ENCODE results near the gene PFDN4. TPM values are rescaled to one million over a fixed set of nuclear protein-coding genes. Genes with fewer than 3 reads are reported as not detected.

PFDN4 gene
- total RNA-seq, 4 donors from 2014 or later, result 36.8 to 90.2 (median 64.8) TPM

DNA sequence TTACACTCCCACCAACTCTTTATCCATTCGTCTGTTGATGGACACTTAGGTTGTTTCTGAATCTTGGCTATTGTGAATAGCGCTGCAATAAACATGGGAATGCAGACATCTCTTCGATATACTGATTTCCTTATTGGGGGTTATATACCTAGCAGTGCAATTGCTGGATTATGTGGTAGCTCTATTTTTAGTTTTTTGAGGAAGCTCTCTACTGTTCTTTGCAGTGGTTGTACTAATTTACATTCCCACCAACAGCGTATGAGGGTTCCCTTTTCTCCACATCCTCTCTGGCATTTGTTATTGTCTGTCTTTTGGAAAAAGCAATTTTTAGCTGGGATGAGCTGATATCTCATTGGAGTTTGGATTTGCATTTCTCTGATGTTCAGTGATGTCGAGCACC is 4.6 kb upstream of the PFDN4 start:
- TF ChIP-seq, protein P1, sequence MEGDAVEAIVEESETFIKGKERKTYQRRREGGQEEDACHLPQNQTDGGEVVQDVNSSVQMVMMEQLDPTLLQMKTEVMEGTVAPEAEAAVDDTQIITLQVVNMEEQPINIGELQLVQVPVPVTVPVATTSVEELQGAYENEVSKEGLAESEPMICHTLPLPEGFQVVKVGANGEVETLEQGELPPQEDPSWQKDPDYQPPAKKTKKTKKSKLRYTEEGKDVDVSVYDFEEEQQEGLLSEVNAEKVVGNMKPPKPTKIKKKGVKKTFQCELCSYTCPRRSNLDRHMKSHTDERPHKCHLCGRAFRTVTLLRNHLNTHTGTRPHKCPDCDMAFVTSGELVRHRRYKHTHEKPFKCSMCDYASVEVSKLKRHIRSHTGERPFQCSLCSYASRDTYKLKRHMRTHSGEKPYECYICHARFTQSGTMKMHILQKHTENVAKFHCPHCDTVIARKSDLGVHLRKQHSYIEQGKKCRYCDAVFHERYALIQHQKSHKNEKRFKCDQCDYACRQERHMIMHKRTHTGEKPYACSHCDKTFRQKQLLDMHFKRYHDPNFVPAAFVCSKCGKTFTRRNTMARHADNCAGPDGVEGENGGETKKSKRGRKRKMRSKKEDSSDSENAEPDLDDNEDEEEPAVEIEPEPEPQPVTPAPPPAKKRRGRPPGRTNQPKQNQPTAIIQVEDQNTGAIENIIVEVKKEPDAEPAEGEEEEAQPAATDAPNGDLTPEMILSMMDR (IDR thresholded peaks at IDR 0.05 in 4 of 5, conservative IDR thresholded peaks at IDR 0.05 in 1 of 5), result no peak
- no peak for TF ChIP-seq POLR2A (IDR thresholded peaks at IDR 0.05)
- H3K9me3 ChIP-seq, result no peaks in the 10 kb centered on the region
- DNase-seq (no peak), ATAC-seq (no peak)
- H3K36me3 ChIP-seq, result no peaks in the 10 kb centered on the region
- no peaks in the 10 kb centered on the region for H3K4me1 ChIP-seq
- intact Hi-C loops (cut with DNase I; ENCODE audit: low total_unique reads) (no loop called here), in situ Hi-C loops (cut with MboI; ENCODE audit: low sequenced_read_pairs in 4 of 4) (loop anchor here in 3 of 4 donors (5.0 to 25.0 kb wide), 2 partner anchors 101 to 616 kb away; partner anchors contain the start of gene ZNF217 (in 2 of the 3))
- H3K27me3 ChIP-seq, result no peaks in the 10 kb centered on the region
- H3K4me3 ChIP-seq, result no peak overlapping the region
- H3K27ac ChIP-seq, result no peak overlapping the region

DNA sequence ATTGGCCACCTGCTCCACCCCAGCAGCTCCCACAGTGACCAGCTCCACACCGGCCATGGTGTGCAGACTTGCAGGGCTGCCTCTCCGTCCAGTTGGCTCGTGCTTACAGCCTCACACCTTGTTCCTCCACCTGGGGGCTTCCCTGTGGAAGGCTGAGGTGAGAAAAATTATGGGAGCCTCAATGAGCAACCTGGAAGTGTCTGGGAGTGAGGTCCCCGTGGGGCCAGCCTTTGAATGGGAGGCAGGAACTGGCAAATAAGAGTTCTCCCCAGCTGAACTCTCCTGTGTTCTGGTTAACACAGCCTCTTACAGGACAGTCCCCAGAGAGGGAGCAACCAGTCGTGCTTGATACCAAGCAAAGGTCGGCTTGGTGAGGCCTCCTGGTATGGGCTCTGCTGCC is 3.8 kb upstream of the PFDN4 start:
- Histone ChIP-seq H3K4me3 (no peak overlapping the region), H3K36me3 (no peaks in the 10 kb centered on the region), H3K9me3 (no peaks in the 10 kb centered on the region), H3K27ac (no peak overlapping the region), H3K27me3 (no peaks in the 10 kb centered on the region), H3K4me1 (peaks cover 3 to 6% of the 10 kb centered on the region in 2 donors)
- DNase-seq, result no peak
- in situ Hi-C loops (cut with MboI; ENCODE audit: low sequenced_read_pairs in 4 of 4) (loop anchor here in 3 of 4 donors (5.0 to 25.0 kb wide), 2 partner anchors 102 to 617 kb away; partner anchors contain the start of gene ZNF217 (in 2 of the 3)), intact Hi-C loops (cut with DNase I; ENCODE audit: low total_unique reads) (no loop called here)
- TF ChIP-seq POLR2A (IDR thresholded peaks at IDR 0.05), result no peak
- TF ChIP-seq, protein P1 (IDR thresholded peaks at IDR 0.05 in 4 of 5, conservative IDR thresholded peaks at IDR 0.05 in 1 of 5), result no peak
- ATAC-seq, result no peak

DNA sequence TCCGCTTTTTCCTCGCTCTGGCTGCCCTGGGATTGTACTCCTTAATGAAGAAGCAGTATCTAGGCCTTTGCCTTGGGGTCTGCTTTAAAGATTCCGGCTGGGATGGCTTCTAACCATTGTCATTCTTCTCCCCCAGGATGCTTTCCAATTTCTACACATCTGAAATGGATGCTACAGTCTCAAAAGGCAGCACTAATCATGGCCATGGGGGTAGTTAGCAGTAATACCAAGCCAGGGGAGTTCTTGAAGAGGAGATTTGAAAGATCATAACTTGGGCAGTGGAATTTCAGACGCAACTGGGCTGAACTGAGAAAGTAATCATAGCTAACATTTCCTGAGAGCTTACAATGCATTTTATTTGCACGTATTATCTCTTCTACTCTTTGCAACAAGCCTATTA is 3.4 kb upstream of the PFDN4 start:
- Histone ChIP-seq H3K4me1 (peaks cover 8 to 10% of the 10 kb centered on the region in 2 donors), H3K36me3 (no peaks in the 10 kb centered on the region), H3K27me3 (no peaks in the 10 kb centered on the region), H3K27ac (no peak overlapping the region), H3K9me3 (no peaks in the 10 kb centered on the region), H3K4me3 (no peak overlapping the region)
- in situ Hi-C loops (cut with MboI; ENCODE audit: low sequenced_read_pairs in 4 of 4) (loop anchor here in 3 of 4 donors (5.0 to 25.0 kb wide), 2 partner anchors 102 to 617 kb away; partner anchors contain the start of gene ZNF217 (in 2 of the 3)), intact Hi-C loops (cut with DNase I; ENCODE audit: low total_unique reads) (no loop called here)
- ATAC-seq (no peak), DNase-seq (no peak)
- TF ChIP-seq POLR2A (IDR thresholded peaks at IDR 0.05), result no peak
- TF ChIP-seq, protein P1 (IDR thresholded peaks at IDR 0.05 in 4 of 5, conservative IDR thresholded peaks at IDR 0.05 in 1 of 5), result no peak

DNA sequence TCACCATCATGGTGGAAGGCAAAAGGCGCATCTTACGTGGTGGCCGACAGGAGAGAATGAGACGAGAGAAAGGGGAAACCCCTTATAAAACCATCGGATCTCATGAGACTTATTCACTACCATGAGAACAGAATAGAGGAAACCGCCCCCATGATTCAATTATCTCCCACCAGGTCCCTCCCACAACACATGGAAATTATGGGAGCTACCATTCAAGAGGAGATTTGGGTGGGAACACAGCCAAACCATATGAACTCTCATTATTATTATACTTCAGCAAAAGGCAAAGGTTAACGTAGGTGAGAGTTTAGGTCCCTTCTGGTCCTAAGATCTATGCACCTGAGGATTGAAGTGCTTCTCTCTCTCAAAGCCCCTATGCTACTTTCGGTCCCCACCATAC is 2.4 kb upstream of the PFDN4 start:
- Histone ChIP-seq H3K27me3 (no peaks in the 10 kb centered on the region), H3K36me3 (no peaks in the 10 kb centered on the region), H3K9me3 (no peaks in the 10 kb centered on the region), H3K27ac (no peak overlapping the region), H3K4me1 (peaks cover 17 to 18% of the 10 kb centered on the region in 2 donors), H3K4me3 (no peak overlapping the region)
- TF ChIP-seq, protein P1 (IDR thresholded peaks at IDR 0.05 in 4 of 5, conservative IDR thresholded peaks at IDR 0.05 in 1 of 5), result no peak
- TF ChIP-seq POLR2A (IDR thresholded peaks at IDR 0.05), result no peak
- in situ Hi-C loops (cut with MboI; ENCODE audit: low sequenced_read_pairs in 4 of 4), result loop anchor here in 2 of 4 donors (25.0 kb wide), 1 partner anchor 618 kb away; the partner anchor contains the start of gene ZNF217 (in 2 of the 2)
- ATAC-seq (no peak), DNase-seq (no peak)
- intact Hi-C loops (cut with DNase I; ENCODE audit: low total_unique reads), result no loop called here
